CD4-positive, alpha-beta T cell treated with Interleukin-6 for 4 hours (primary cell): ENCODE results near the gene ZNF408.
"Not testable (repeated sequence)": the region's sequence is repeated elsewhere in the genome, so short reads cannot be mapped to it uniquely, and the experiment has no call there.

Experiments
- DNase-seq: peaks from one replicate; pipeline ENCODE4 v3.0.0-alpha.2; 2020; ENCODE audit warnings: mixed read lengths

The ZNF408 gene

DNA sequence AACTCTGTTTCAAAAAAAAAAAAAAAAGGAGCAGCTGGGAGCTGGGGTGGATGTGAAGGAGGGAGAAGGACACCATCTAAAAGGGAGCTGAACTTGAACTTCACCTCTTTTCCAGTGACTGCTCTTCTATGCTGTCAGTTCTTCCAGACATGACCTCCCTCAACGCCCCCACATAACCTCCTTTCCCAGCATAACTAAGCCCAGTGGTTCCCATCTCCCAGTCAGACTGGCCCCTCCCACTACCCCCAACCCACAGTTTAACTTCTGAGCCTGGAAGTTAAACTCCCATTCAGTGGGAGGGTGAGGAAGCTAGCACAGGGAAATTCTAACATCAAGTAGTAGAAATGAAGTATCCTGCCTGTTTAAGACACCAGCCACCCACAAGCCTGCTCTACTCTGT, 2.2 kb upstream of the ZNF408 start:
- DNase-seq = no peak

GRCh38 chr11:46701078-46701654, 335 bp downstream of the ZNF408 start:
- DNase-seq = no peak

DNA sequence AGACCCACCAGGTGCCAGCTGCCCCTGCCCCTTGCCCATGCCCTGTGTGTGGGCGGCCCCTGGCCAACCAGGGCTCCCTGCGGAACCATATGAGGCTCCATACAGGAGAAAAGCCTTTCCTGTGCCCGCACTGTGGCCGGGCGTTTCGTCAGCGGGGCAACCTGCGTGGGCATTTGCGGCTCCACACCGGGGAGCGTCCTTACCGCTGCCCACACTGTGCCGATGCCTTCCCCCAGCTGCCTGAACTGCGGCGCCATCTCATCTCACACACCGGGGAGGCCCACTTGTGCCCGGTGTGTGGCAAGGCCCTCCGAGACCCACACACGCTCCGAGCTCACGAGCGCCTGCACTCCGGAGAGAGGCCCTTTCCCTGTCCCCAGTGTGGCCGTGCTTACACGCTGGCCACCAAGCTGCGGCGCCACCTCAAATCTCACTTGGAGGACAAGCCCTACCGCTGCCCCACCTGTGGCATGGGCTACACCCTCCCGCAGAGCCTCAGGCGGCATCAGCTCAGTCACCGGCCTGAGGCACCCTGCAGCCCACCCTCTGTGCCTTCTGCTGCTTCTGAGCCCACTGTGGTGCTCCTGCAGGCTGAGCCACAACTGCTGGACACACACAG, 4.3 kb downstream of the ZNF408 start:
- no peak for DNase-seq

GRCh38 chr11:46706886-46707285, 6.1 kb downstream of the ZNF408 start:
- DNase-seq = no peak

- not testable (repeated sequence) for DNase-seq
Measured at GRCh38 chr11:46709351-46709750, 8.5 kb downstream of the ZNF408 start.

DNA sequence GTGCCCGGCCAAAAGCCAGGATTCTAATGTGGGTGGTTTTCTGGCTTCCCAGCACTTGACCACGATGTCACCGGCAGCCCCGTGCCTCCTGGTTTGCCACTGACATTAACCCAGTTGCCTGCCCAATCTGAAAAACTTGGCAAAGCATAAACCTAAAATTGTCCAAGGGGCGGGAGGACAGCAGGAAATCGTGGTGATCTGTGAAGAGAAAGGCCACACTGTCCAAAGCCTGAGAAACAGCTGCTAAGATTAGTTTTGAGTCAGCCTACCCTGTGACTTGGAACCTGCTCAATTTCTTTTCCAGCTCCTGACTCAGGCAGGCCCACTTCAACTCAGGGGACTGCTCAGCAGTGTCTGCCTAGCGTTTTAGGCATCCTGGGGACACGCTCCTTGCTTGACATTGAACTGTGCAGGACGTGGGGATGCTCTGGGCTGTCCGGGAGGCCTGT, 10.0 kb downstream of the ZNF408 start:
- DNase-seq = no peak

GRCh38 chr11:46711303-46711702, 10.5 kb downstream of the ZNF408 start:
- no peak for DNase-seq

DNA sequence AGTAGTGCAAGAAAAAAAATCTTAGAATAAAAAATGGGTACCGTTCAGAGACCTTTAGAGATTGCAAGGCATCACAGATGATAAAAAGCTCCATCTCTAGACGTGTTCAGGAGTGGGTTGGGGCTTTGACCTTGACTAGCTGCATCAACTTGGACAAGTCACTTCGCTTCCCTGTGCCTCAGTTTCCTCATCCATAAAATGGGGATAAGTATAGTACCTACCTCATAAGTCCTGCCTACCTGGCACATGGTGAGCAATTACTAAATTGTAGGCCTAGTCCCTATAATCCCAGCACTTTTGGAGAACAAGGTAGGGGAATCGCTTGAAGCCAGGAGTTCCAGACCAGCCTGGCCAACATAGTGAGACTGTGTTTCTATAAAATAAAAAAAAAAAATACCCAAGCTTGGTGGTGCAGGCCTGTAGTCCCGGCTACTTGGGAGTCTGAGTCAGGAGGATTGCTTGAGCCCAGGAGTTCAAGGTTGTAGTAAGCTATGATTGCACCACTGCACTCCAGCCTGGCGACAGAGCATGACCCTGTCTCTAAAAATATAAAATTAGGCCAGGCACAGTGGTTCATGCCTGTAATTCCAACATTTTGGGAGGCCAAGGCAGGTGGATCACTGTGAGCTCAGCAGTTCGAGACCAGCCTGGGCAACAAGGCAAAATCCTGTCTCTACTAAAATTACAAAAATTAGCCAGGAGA, 12.2 kb downstream of the ZNF408 start:
- DNase-seq = no peak

- DNase-seq = not testable (repeated sequence)
Measured at GRCh38 chr11:46717825-46718154, 17.0 kb downstream of the ZNF408 start.

GRCh38 chr11:46718155-46719019, 17.6 kb downstream of the ZNF408 start:
- DNase-seq = no peak

DNA sequence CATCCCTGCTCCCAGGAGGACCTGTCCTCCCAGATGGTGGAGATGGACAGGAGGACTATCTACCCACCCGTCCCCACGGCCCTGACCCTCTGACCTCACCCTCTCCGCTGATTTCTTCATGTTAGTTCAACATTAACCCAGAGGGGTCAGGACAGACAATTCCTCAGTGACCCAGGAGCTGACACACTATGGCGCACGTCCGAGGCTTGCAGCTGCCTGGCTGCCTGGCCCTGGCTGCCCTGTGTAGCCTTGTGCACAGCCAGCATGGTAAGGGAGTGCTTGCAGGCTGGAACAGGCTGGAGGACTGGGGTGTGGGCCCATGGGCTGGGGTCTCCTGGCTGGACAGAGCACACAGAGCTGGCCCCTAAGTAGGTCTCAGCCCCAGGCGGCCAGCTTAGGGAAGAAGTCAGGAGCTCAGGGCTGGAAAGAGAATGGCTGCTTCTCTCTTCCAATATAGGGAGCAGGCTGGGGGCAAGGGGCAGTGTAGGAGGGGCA, 18.3 kb downstream of the ZNF408 start, which contains the start of gene F2:
Gene F2 (plus strand): TSS at position 166 of the 495 bp plus-strand sequence. CDS start 23 bp downstream, at position 189.
- DNase-seq = no peak

- DNase-seq = no peak
Measured at GRCh38 chr11:46719543-46720218, 18.9 kb downstream of the ZNF408 start.

DNA sequence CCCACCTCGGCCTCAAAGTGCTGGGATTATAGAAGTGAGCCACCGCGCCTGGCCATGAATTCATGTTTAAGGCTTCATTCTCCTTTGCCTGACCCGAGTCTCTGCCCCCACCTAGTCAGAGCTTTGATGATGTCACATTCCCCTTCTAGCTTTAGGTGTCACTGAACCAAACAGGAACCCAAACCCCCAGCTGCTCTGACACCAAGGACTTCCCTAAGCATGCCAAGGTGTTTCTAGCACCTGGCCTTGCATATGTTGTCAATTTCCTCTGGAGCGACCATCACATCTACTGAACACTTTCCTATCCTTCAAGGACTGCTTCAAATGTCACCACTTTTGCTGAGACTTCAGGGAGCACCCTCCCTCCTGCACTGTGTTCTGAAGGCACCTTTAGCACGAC, 20.5 kb downstream of the ZNF408 start:
- no peak for DNase-seq

- DNase-seq = no peak
Measured at GRCh38 chr11:46722566-46723358, 21.9 kb downstream of the ZNF408 start.

GRCh38 chr11:46723359-46723680, 22.5 kb downstream of the ZNF408 start:
- DNase-seq = no peak

- no peak for DNase-seq
Measured at GRCh38 chr11:46724088-46724487, 23.3 kb downstream of the ZNF408 start.

DNA sequence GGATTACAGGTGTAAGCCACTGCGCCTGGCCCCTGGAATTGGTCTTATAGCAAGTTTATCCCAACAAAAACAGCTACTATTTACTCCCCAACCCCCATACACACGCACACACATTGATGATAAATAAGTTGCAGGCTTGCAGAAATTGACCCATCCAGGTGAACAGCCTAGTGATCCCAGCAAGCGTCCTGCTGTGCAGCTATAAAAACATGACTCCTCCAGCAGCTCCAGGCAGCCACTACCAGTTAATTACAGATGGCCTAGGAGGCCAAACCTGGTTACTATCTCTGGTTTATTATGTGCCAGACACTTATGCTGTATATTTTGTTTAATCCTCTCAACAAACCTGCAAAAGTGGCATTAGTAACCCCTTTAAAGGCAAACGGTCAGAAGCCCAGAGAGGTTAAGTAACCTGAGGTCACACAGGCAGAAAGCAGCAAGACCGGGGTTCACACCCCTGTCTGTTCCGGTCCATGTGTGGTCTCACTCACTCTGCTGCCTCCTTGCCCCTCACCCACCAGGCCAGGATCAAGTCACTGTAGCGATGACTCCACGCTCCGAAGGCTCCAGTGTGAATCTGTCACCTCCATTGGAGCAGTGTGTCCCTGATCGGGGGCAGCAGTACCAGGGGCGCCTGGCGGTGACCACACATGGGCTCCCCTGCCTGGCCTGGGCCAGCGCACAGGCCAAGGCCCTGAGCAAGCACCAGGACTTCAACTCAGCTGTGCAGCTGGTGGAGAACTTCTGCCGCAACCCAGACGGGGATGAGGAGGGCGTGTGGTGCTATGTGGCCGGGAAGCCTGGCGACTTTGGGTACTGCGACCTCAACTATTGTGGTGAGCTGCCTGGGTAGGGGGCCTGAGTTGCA, 24.7 kb downstream of the ZNF408 start:
- DNase-seq = no peak

GRCh38 chr11:46726206-46726862, 25.5 kb downstream of the ZNF408 start:
- DNase-seq = no peak

- no peak for DNase-seq
Measured at GRCh38 chr11:46727952-46728658, 27.3 kb downstream of the ZNF408 start.

- DNase-seq = no peak
Measured at GRCh38 chr11:46728659-46729040, 27.8 kb downstream of the ZNF408 start.
